NOMO-1 treated with DMSO at 0.1 percent for 48 hours (cell line): ENCODE results near the gene DNAH1.
"Not testable (repeated sequence)": the region's sequence is repeated elsewhere in the genome, so short reads cannot be mapped to it uniquely, and the experiment has no call there.

Source experiments
- DNase-seq: peaks from one replicate; lab custom pipeline; 2025; ENCODE audit not compliant: unreplicated experiment; lab: John Stamatoyannopoulos, UW

The DNAH1 gene

DNA sequence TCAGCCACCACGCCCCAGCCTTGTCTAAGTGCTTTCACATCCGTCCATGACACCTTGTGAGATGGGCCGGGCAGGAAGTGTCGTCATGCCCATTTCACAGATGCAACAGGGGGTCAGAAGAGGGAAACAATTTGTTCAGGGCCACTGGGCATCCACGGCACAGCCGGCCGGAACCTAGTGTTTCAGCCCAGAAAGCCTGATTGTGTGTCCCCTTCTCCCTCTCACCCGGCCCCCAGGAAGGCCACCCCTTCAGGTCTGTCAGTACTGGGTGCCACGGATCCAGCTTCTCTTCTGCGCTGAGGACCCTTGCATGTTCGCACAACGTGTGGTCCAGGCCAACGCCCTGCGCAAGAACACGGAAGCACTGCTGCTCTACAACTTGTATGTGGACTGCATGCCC lies 15.8 kb downstream of the DNAH1 start:
- no peak for DNase-seq

DNA sequence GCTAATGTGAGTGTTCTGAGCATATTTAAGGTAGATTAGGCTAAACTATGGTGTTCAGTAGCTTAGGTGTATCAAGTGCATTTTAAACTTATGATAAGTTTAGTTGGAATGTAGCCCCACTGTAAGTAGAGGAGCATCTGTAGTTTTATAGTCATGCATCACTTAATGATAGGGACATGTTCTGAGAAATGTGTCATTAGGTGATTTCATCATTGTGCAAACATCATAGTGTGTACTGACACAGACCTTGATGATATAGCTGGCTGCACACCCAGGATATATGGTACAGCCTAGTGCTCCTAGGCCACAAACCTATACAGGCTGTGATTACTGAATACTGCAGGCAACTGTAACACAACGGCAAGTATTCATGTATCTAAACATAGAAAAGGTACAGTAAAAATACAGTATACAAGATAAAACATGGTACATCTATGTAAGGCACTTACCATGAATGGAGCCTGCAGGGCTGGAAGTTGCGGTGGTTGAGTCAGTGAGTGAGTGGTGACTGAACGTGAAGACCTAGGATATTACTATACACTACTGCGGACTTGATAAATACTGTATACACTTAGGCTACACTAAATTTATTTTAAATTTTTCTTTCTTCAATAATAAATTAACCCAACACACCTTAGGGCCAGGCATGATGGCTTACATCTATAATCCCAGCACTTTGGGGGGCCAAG lies 17.9 kb downstream of the DNAH1 start:
- no peak for DNase-seq

DNA sequence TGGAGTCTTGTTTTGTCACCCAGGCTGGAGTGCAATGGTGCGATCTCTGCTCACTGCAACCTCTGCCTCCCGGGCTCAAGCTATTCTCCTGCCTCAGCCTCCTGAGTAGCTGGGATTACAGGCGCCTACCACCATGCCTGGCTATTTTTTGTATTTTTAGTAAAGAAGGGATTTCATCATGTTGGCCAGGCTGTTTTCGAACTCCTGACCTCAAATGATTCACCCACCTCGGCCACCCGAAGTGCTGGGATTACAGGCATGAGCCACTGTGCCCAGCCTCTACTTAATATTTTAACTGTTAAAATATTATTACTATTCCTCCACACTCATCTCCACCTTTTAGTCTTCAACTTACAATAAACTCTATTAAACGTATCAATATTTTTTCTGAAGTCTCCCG lies 22.0 kb downstream of the DNAH1 start:
- not testable (repeated sequence) for DNase-seq

DNA sequence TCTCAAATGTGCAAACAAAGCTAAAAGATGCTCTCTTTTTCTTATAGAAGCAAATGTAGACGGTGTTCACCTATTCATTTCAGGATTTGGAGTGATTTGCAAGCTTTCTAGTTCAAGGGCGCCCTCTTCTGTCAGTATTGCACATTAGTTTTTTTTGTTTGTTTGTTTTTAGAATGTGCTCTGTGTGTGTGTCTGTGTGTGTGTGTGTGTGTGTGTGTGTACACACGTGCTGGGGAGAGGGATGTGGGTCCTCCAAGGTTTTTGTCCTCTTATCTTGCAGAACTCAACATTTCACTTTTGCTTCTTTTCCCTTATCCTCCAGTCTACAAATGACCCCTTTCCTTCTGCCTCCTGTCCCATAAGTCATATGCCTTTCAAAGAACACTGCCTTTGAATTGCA lies 23.5 kb downstream of the DNAH1 start:
- DNase-seq, result peak; percentile 68

DNA sequence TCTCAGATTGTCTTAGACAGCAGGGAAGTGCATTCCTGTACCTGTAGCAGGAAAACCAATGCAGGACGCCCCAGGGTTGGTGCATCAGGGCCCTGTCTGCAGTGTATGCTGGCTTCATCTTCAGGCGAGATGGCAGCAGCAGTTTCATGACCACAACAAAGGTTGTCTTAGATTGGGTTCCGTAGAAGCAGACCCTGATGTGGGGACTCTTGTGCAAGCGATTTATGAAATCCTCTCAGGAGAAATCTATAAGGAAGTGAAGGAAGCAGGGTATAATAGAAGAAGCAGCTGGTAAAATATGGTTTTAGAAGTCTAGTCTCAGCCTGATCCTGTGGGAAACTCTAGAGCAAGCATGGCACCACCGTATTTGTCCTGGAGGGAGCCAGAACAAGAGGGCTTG lies 25.0 kb downstream of the DNAH1 start:
- peak; percentile 82 for DNase-seq

DNA sequence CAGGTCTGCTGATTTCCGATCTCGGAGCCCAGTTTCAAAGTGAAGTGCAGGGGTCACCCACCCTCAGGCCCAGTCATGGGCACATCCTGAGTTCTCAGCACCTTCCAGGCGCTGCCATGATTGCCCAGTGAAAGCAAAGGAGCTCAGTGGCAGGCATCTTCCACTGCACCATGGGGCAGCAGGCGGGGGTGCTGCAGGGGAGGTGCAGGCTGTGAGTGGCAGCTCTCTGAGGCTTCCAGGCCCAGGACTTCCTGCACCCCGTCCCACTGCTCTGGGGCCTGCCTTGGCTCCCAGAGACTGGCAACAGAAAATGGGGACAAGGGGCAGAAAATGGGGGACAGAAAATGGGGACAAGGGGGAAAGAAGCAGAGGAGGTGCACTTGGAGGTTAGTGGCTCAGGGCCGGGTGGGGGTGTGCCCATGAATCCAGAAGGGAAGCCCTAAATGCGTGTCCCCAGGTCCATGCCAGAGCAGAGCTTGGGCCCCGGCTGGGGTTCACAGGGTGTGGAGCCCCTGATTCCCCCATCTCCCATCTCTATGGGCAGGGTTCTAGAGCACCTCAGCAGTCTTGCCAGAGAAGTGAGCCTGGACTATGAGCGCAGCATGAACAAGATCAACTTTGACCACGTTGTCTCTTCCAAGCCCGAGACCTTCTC lies 28.0 kb downstream of the DNAH1 start:
- DNase-seq, result no peak

DNA sequence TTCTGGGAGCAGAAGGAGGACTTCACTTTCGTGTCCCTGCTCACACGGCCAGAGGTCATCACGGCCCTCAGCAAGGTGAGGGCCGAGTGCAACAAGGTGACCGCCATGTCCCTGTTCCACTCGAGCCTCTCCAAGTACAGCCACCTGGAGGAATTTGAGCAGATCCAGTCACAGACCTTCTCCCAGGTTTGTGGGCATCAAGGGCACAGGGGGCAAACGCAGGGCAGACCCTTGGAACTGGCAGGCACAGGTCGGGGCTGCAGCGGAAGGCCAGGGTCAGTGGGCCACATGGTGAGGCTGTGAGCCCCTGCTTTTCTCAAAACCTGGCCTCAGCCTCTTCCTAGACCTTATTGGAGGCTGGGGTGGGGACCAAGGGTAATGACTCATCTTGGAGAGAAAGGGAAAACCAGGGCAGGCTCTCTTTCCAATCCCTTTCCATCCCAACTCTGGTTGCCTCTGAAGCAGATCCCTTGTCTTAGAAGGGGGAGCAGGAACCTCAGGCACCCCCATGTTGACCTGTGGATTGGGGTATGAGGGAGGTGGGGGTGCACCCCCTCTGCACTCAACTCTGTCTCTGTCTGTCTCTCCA lies 29.5 kb downstream of the DNAH1 start:
- no peak for DNase-seq

DNA sequence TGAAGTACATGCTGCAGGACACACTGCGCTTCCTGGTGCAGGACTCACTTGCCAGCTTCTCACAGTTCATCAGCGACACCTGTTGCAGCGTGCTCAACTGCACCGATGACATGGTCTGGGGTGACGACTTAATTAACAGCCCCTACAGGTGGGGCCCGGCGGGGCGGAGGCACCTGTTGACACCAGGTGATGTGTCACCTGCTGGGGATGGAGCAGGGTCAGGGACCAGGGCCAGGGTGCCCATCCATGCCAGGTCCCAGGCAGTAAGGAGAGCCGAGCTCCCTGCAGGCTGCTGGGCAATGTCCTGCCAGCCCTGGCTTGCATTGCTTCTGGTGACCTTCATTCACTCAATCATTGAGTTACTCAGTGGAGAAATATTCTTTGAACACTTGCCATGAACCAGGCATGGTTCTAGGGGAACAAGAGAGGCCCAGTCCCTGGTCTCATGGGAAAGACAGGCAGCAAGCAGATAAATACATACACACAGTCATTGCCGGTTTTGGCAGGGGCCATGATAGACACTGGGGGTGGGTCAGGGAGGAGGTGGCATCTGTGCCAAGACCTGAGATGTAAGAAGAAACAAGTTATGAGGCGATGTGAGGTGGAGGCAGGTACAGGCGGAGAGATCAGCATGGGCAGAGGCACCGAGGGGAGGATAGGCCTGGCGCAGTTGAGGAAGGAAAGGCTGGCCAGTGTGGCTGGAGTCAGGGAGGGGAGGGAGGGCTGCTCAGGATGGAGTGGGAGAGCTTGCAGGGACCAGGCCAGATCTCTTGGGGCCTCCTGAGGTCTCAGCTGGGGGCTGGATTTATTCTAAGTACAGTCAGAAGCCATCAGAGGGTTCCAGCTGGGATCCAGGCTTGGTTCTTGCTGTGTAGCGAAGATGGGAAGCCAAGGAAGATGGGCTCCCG lies 30.8 kb downstream of the DNAH1 start:
- no peak for DNase-seq

DNA sequence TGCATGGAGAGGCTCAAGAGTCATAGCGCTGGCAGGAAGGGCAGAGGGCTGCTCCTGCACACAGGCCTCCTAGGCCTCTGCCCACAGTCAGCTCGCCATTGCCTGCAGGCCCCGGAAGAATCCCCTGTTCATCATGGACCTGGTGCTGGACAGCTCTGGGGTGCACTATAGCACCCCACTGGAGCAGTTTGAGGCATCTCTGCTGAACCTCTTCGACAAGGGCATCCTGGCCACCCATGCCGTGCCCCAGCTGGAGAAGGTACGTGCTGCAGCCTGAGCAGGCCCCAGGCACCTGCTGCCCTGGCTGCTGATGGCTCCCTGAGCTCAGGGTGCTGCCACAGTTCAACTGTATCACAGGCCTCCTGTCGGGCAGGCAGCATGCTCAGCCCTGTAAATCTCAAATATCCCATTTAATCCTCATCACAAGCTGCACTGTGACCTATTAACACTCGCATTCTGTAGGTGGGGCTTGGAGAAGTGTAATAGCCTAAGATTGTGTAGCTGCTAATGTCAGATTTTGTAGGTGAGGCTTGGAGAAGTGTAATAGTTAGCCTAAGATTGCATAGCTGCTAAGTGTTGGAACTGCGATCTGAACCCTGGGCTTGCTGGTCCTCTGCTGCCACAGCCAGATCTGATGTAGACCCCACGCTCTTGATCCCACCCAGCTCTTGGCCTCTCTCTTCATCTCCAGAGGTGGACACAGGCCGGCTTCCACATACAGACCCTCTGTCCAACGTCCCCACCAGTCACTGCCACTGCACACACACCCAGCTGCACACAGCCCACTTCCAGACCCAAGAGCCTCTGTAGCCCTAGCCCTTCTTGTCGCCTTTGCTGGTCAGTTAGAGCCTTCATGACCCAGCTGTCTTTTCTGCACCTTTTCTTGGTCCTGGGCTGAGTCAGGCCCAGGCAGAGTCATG lies 31.9 kb downstream of the DNAH1 start:
- DNase-seq, result no peak

DNA sequence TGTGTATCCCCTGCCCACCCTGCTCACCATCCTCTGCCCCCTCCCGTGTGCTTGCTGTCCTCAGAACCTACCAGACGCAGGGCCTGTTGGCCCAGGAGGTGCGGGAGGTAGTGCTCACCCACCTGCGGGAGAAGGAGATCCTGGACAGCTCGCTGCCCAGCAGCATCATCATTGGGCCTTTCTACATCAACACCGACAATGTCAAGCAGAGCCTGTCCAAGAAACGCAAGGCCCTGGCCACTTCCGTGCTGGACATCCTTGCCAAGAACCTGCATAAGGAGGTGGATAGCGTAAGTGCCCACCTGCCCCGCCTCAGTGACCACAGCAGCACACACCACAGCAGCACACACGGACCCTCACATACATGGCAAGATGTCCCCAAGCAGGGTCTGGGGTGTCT lies 33.0 kb downstream of the DNAH1 start:
- no peak for DNase-seq

DNA sequence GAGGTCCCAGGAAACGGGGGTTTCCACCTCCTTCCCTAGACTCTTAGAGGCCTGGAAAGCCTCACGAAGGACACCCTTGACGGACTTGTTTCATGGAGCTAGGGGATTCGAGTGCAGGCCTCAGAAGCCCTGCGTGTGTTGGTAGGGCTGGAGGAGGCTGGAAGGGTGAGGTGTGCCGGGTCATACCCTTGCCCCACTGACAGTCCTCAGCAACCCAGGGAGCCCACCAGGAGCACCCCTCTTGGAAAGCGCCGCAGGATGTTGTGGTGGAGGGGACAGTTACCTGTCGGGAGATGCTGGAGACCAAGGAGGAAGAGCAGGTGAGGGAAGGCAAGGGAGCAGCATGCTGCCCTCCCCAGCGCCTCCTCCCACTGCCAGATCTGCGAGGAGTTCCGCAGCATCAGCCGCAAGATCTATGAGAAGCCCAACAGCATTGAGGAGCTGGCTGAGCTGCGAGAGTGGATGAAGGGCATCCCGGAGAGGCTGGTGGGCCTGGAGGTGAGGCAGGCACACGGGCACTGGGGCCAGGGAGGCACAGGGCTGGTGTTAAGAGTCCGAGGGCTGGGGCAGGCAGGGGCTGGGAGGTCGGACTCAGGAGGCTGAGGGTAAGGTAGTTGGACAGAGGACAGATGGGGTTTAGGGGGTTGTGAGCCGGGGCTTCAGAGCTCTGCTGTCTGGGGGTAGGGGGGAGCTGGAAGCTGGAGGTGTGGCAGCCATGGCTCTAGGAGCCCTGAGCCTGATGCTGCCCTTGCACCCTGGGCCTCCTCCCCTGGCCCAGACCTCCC lies 33.7 kb downstream of the DNAH1 start:
- no peak for DNase-seq

DNA sequence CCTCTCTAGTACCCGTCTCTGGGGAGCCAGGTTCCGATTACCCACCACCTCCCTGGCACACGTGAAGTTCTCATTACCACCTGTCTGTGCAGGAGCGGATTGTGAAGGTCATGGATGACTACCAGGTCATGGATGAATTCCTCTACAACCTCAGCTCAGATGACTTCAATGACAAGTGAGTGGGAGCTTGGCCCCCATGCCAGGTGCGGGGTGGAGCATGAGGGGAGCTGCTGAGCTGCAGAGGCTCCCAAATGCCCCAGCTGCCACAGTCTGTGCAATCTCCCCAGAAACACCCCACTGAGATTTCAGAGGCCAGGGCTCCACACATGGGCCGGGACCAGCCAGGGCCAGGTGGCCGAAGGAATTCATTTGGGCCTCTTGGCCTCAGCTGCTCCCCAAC lies 34.3 kb downstream of the DNAH1 start:
- no peak for DNase-seq

DNA sequence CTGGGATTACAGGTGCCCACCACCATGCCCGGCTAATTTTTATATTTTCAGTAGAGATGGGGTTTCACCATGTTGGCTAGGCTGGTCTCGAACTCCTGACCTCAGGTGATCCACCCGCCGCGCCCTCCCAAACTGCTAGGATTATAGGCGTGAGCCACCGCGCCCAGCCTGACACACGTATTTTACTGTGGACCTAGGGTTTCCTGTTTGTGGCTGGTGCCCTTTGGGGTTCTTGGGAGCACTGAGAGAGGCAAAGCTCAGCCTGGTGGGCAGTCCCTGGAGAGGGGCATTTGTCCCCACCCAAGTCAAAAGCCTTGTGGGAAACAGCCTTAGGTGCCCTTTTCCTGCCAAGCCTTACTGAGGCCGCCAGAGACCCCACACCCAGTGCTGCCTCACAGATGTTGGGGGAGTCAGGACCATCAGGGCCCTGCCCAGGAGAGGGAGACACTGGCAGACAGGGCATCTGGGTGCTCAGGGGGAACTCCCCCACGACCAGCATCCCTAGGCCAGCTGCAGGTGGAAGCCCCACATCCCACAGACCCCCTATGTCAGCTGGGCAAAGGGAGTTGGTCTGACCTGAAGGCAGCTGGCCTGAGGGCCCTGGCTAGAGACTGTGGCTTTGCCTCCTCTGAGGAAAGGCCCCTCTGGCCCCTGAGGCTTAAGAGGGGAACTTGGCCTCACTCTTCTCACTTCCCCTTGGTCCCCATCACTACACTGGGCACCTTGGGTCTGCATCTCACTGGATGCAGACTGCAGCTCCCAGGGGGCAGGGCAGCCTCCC lies 35.1 kb downstream of the DNAH1 start:
- DNase-seq, result no peak

DNA sequence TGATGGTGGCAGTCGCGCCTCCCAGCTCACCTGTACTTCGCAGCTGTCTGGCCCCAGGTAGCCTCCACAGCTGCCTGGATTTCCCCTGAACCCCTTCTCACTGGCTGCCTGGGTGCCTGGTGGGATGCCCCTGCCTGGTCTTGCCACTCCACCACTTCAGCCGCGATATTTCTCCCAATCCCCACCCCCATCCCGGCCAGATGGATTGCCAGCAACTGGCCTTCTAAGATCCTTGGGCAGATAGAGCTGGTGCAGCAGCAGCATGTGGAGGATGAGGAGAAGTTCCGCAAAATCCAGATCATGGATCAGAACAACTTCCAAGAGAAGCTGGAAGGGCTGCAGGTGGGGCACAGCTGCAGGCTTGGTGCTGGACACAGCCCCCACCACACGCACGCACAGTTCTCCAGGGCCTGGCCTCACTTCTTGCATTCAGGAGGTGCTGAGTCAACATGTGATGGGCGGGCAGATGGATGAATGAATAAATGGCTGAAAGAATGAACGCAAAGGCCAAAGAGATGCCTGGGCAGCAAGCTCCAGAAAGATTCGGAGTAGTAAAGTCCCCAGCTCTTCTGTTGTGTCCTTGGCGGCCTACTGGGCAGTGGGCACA lies 35.7 kb downstream of the DNAH1 start:
- no peak for DNase-seq

DNA sequence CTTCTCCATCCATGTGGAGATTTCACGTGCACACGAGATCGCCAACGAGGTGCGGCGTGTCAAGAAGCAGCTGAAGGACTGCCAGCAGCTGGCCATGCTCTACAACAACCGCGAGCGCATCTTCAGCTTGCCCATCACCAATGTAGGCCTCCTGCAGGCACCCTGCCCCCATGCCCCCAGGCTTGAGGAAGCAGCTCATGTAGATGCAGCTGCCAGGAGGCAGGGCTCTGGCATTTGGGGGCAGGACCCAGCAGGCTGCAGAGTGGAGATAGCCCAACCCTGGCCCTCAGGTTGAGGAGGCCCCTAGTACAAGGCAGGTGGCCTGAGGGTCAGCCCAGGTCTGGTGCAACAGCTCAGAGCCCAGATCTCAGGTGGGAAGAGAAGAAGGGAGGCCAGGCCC lies 36.4 kb downstream of the DNAH1 start:
- no peak for DNase-seq

DNA sequence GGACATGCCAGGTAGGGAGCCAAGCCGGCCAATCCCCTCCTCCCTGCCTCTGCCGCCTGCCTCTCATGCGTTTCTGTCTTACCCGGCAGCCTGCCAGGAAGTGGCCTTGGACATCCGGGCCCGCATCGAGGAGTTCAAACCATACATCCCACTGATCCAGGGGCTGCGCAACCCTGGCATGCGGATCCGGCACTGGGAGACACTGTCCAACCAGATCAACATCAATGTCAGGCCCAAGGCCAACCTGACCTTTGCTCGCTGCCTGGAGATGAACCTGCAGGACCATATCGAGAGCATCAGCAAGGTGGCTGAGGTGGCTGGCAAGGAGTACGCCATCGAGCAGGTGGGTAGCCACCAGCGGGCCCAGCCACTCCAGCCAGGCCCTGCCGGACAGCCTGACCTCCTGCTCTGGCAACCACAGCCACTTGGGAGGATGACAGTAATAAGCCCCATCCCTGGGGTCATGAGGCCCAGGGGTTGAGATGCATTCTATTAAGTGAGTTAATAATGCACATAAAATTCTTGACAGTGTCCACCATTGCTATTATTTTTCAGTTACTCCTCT lies 37.3 kb downstream of the DNAH1 start:
- DNase-seq, result no peak

DNA sequence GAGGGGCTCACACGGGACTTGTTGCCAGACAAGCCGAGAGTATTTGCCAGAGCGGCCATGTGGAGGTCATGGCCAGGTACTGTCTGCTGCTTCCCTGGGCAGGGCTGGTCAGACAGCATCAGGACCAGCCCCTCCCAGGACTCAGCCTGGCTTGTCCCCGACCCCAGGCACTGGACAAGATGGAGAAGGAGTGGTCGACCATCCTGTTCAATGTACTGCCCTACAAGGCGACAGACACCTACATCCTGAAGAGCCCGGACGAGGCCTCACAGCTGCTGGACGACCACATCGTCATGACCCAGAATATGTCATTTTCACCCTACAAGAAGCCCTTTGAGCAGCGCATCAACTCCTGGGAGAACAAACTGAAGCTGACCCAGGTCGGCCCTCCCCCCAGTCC lies 38.6 kb downstream of the DNAH1 start:
- DNase-seq, result no peak

DNA sequence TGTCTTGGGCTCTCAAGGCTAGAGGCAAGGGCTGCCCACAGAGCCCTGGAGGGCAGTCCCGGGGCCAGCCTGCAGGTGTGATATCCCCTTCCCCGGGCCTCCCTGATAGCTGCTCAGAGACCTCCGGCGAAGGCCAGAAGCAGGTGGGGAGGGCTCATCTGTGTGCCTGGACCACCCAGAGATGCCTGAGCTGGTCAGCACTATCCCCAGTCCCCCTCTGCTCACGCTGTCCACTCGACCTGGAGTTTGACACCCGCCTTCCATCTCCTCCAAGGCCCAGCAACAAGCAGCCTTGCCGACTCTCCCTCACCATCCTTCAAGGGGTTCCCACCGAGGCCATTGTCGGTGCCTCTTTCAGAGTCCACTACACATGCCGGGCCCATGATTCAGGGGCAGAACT lies 39.4 kb downstream of the DNAH1 start:
- DNase-seq, result no peak
